Right cardiac atrium (tissue), 5 donors: ENCODE measurements around the gene GORASP2. TPM values are rescaled to one million over a fixed set of nuclear protein-coding genes. Genes with fewer than 3 reads are reported as not detected.

ENCODE experiments used
- ATAC-seq, 2 donors: fragments of 200-7000 bp; cut with Tn5 transposase; one replicate each; pipeline versions ENCODE4 v1.8.0 to v1.9.1; 2020; ENCODE audit warnings: moderate library complexity in 2 of 2, mild to moderate bottlenecking in 1 of 2
- DNase-seq, 3 donors: peaks; one replicate each; pipeline ENCODE4 v3.0.0-alpha.2; 2020
- H3K27ac ChIP-seq: one replicate; pipeline ENCODE4 v1.5.1; 2013; ENCODE audit warnings: mild to moderate bottlenecking, low read length, control low read depth, moderate library complexity
- H3K27me3 ChIP-seq: one replicate; pipeline ENCODE4 v1.6.1; 2013; ENCODE audit not compliant: control insufficient read depth, insufficient read depth
- H3K4me1 ChIP-seq: one replicate; pipeline ENCODE4 v1.6.1; 2013; ENCODE audit warnings: low read length; ENCODE audit not compliant: control insufficient read depth, insufficient read depth
- H3K4me3 ChIP-seq: one replicate; pipeline ENCODE4 v1.5.1; 2013; ENCODE audit warnings: low read length, control low read depth
- H3K9me3 ChIP-seq: one replicate; pipeline ENCODE4 v1.6.1; 2013; ENCODE audit warnings: low read length; ENCODE audit not compliant: control insufficient read depth
- WGBS: extraction: QIAGEN DNeasy Blood & Tissue Kit; methylation state at CpG from one replicate; pipeline ENCODE4 v1.1.7; 2013; 5-methylcytosine and 5-hydroxymethylcytosine counted together
- intact Hi-C, 4 donors: fragments of 100-400 bp; cut with DNase I; formaldehyde crosslinking; loops; one replicate each; pipeline versions ENCODE4 v1.11.0 to v1.14.0; 2022 to 2023
- polyA plus RNA-seq: library from polyadenylated mRNA; stranded (reverse); fragments of 200-250 nt; gene quantifications from one replicate; pipeline ENCODE4 v1.2.3, GENCODE V29; 2013
- total RNA-seq, 4 donors: library from RNA; stranded (reverse); fragmentation: NEBNext Ultra II Directional; extraction: Animal tissue kit (Norgen Biotek cat#: 25700); gene quantifications; one replicate each; pipeline ENCODE4 v1.2.1, GENCODE V29; 2021
- donor health status: healthy with polysubstance abuse.
- donor health status: DM: no; HTN: yes; CAD: no.
- donor health status: DM: no; HTN: no; CAD: no.
- donor health status: DM: no; HTN: yes; CAD: no; lungs with severe emphysema.
- donor health status: DM: yes; HTN: yes; CAD: no.

GORASP2 gene
- total and polyA plus RNA-seq, 5 donors = 39.5 to 74.7 (median 68.8) TPM

GRCh38 chr2:170967553-170967952, 38.5 kb downstream of the GORASP2 start:
- DNase-seq = peak; percentile 57 to 89 (median 84)
- H3K4me3 ChIP-seq = no peak overlapping the region
- intact Hi-C loops = no loop called here

GRCh38 chr2:170968205-170969003, 39.4 kb downstream of the GORASP2 start:
- H3K9me3 ChIP-seq = no peaks in the 10 kb centered on the region
- 76% methylated on average over 12 of the region's 12 CpGs for WGBS
- intact Hi-C loops = no loop called here
- no peak overlapping the region for H3K4me3 ChIP-seq
- no peaks in the 10 kb centered on the region for H3K27me3 ChIP-seq
- no peak overlapping the region for H3K27ac ChIP-seq
- H3K4me1 ChIP-seq = no peaks in the 10 kb centered on the region
- DNase-seq (peak in 1 of 3 donors; percentile 0), ATAC-seq (no peak)

More at GRCh38 chr2:170967553-170967952, 38.5 kb downstream of the GORASP2 start:
- H3K27ac ChIP-seq = no peak overlapping the region
- 50% methylated on average over 5 of the region's 5 CpGs for WGBS
- no peaks in the 10 kb centered on the region for H3K9me3 ChIP-seq
- no peaks in the 10 kb centered on the region for H3K4me1 ChIP-seq
- H3K27me3 ChIP-seq = no peaks in the 10 kb centered on the region
- peak in 1 of 2 donors; percentile 65 for ATAC-seq

- 87% methylated on average over 2 of the region's 2 CpGs for WGBS
- ATAC-seq = no peak
- H3K27ac ChIP-seq = no peak overlapping the region
Measured at GRCh38 chr2:170969030-170969429, 40.0 kb downstream of the GORASP2 start.

GRCh38 chr2:170969872-170970496, 40.9 kb downstream of the GORASP2 start:
- H3K9me3 ChIP-seq = no peaks in the 10 kb centered on the region
- H3K4me3 ChIP-seq = no peak overlapping the region
- DNase-seq (peak in 1 of 3 donors; percentile 16), ATAC-seq (no peak)
- H3K27me3 ChIP-seq = no peaks in the 10 kb centered on the region
- intact Hi-C loops = loop anchor here in 3 of 4 donors (5.0 kb wide), 2 partner anchors 192 to 447 kb away; partner anchors contain the start of gene TLK1 (in 1 of the 3)
- H3K4me1 ChIP-seq = no peaks in the 10 kb centered on the region
- 60% methylated on average over 10 of the region's 10 CpGs for WGBS
- no peak overlapping the region for H3K27ac ChIP-seq

More at GRCh38 chr2:170969030-170969429, 40.0 kb downstream of the GORASP2 start:
- intact Hi-C loops = no loop called here
- H3K9me3 ChIP-seq = no peaks in the 10 kb centered on the region
- no peak for DNase-seq
- H3K4me1 ChIP-seq = no peaks in the 10 kb centered on the region
- no peaks in the 10 kb centered on the region for H3K27me3 ChIP-seq
- H3K4me3 ChIP-seq = no peak overlapping the region

- intact Hi-C loops = loop anchor here in 3 of 4 donors (5.0 kb wide), 2 partner anchors 191 to 446 kb away; partner anchors contain the start of gene TLK1 (in 1 of the 3)
- WGBS = 89% methylated on average over 3 of the region's 3 CpGs
- no peaks in the 10 kb centered on the region for H3K27me3 ChIP-seq
- ATAC-seq (no peak), DNase-seq (peak in 1 of 3 donors; percentile 23)
- no peak overlapping the region for H3K27ac ChIP-seq
- no peaks in the 10 kb centered on the region for H3K9me3 ChIP-seq
- no peak overlapping the region for H3K4me3 ChIP-seq
- no peaks in the 10 kb centered on the region for H3K4me1 ChIP-seq
Measured at GRCh38 chr2:170971071-170971470, 42.0 kb downstream of the GORASP2 start.

- no peaks in the 10 kb centered on the region for H3K4me1 ChIP-seq
- intact Hi-C loops = loop anchor here in 3 of 4 donors (2.0 to 5.0 kb wide), 3 partner anchors 190 to 445 kb away; partner anchors contain the start of gene TLK1 (in 1 of the 3)
- ATAC-seq (no peak), DNase-seq (peak in 1 of 3 donors; percentile 8)
- no peaks in the 10 kb centered on the region for H3K9me3 ChIP-seq
- 69% methylated on average over 20 of the region's 20 CpGs for WGBS
- H3K27ac ChIP-seq = no peak overlapping the region
- H3K27me3 ChIP-seq = no peaks in the 10 kb centered on the region
- H3K4me3 ChIP-seq = no peak overlapping the region
Measured at GRCh38 chr2:170972296-170973224, 43.5 kb downstream of the GORASP2 start.

GRCh38 chr2:170973225-170973491, 44.1 kb downstream of the GORASP2 start:
- peak overlapping the region; percentile 77 for H3K4me3 ChIP-seq
- no peak for ATAC-seq
- H3K27me3 ChIP-seq = no peaks in the 10 kb centered on the region
- DNase-seq = no peak
- intact Hi-C loops = loop anchor here in 3 of 4 donors (2.0 to 5.0 kb wide), 3 partner anchors 189 to 444 kb away; partner anchors contain the start of gene TLK1 (in 1 of the 3)
- H3K9me3 ChIP-seq = no peaks in the 10 kb centered on the region
- 9% methylated on average over 12 of the region's 12 CpGs for WGBS
- no peaks in the 10 kb centered on the region for H3K4me1 ChIP-seq
- no peak overlapping the region for H3K27ac ChIP-seq

- Histone ChIP-seq H3K27me3 (no peaks in the 10 kb centered on the region), H3K27ac (peak overlapping the region; percentile 39), H3K9me3 (no peaks in the 10 kb centered on the region), H3K4me1 (no peaks in the 10 kb centered on the region), H3K4me3 (peak overlapping the region; percentile 77)
- DNase-seq (peak; percentile 86 to 95 (median 94)), ATAC-seq (peak; percentile 95 to 96)
- intact Hi-C loops = loop anchor here (2.0 to 5.0 kb wide), 3 partner anchors 189 to 444 kb away; partner anchors contain the start of gene TLK1 (in 1 of the 4)
- 5% methylated on average over 67 of the region's 67 CpGs for WGBS
Measured at GRCh38 chr2:170973492-170974303, 44.6 kb downstream of the GORASP2 start.

- Histone ChIP-seq H3K27ac (no peak overlapping the region), H3K4me3 (peak overlapping the region; percentile 77), H3K9me3 (no peaks in the 10 kb centered on the region), H3K4me1 (no peaks in the 10 kb centered on the region), H3K27me3 (no peaks in the 10 kb centered on the region)
- no peak for DNase-seq
- ATAC-seq = no peak
- 67% methylated on average over 11 of the region's 11 CpGs for WGBS
- intact Hi-C loops = loop anchor here (2.0 to 5.0 kb wide), 3 partner anchors 188 to 443 kb away; partner anchors contain the start of gene TLK1 (in 1 of the 4)
Measured at GRCh38 chr2:170974304-170974993, 45.4 kb downstream of the GORASP2 start.
